Measurements from ENCODE around the gene GPR119. TPM values are rescaled to one million over a fixed set of nuclear protein-coding genes. Genes with fewer than 3 reads are reported as not detected.

Gene GPR119
- total and polyA plus RNA-seq, 4 donors, result 4.3 TPM; not detected in 3

DNA sequence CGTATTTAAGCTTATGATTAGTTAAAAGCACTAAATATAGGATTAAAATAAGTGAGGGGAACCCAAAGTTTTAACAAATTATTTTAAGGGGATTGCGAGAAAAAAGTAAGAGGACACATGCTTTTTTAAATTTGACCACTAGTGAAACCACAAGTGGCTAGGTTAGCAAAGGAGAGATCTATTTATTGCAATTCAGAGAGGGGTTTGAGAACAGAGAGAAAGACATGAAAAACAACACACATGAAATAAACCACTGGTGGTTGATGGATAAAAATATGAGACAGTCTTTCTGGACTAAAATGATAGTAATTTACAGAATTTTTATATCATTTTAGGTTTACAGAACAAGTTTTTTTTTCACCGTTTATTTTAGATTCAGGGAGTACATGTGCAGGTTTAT lies 33.9 kb downstream of the GPR119 start:
- Histone ChIP-seq H3K9me3 (ENCODE audit: control insufficient read depth in 4 of 4, low read length in 3 of 4) (peaks cover 0 to 2% (median 0%) of the 10 kb centered on the region in 4 donors), H3K9ac (ENCODE audit: low read depth in 1 of 2, low read length in 2 of 2) (no peak overlapping the region), H3K4me3 (ENCODE audit: low read depth in 1 of 3, low read length in 3 of 3) (no peak overlapping the region), H3K27ac (ENCODE audit: low read depth in 1 of 2, low read length in 2 of 2) (no peak overlapping the region), H3K27me3 (ENCODE audit: control insufficient read depth in 4 of 4, insufficient read depth in 4 of 4, low read length in 3 of 4) (no peaks in the 10 kb centered on the region), H3K4me1 (ENCODE audit: control insufficient read depth in 4 of 4, insufficient read depth in 4 of 4, low read length in 3 of 4) (no peaks in the 10 kb centered on the region), H3K36me3 (ENCODE audit: control insufficient read depth in 4 of 4, insufficient read depth in 3 of 4, low read depth in 1 of 4, low read length in 3 of 4) (peaks cover 0 to 6% (median 2%) of the 10 kb centered on the region in 4 donors)
- 96% methylated on average over 3 of the region's 3 CpGs for WGBS
- TF ChIP-seq, protein P1, sequence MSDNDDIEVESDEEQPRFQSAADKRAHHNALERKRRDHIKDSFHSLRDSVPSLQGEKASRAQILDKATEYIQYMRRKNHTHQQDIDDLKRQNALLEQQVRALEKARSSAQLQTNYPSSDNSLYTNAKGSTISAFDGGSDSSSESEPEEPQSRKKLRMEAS (IDR thresholded peaks at IDR 0.05), result no peak
- no peak for TF ChIP-seq RAD21 (IDR thresholded peaks at IDR 0.05)
- TF ChIP-seq, protein P2, sequence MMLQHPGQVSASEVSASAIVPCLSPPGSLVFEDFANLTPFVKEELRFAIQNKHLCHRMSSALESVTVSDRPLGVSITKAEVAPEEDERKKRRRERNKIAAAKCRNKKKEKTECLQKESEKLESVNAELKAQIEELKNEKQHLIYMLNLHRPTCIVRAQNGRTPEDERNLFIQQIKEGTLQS (IDR thresholded peaks at IDR 0.05), result no peak
- TF ChIP-seq, protein P3, sequence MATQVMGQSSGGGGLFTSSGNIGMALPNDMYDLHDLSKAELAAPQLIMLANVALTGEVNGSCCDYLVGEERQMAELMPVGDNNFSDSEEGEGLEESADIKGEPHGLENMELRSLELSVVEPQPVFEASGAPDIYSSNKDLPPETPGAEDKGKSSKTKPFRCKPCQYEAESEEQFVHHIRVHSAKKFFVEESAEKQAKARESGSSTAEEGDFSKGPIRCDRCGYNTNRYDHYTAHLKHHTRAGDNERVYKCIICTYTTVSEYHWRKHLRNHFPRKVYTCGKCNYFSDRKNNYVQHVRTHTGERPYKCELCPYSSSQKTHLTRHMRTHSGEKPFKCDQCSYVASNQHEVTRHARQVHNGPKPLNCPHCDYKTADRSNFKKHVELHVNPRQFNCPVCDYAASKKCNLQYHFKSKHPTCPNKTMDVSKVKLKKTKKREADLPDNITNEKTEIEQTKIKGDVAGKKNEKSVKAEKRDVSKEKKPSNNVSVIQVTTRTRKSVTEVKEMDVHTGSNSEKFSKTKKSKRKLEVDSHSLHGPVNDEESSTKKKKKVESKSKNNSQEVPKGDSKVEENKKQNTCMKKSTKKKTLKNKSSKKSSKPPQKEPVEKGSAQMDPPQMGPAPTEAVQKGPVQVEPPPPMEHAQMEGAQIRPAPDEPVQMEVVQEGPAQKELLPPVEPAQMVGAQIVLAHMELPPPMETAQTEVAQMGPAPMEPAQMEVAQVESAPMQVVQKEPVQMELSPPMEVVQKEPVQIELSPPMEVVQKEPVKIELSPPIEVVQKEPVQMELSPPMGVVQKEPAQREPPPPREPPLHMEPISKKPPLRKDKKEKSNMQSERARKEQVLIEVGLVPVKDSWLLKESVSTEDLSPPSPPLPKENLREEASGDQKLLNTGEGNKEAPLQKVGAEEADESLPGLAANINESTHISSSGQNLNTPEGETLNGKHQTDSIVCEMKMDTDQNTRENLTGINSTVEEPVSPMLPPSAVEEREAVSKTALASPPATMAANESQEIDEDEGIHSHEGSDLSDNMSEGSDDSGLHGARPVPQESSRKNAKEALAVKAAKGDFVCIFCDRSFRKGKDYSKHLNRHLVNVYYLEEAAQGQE (IDR thresholded peaks at IDR 0.05), result no peak
- DNase-seq (ENCODE audit: low spot score), result no peak

DNA sequence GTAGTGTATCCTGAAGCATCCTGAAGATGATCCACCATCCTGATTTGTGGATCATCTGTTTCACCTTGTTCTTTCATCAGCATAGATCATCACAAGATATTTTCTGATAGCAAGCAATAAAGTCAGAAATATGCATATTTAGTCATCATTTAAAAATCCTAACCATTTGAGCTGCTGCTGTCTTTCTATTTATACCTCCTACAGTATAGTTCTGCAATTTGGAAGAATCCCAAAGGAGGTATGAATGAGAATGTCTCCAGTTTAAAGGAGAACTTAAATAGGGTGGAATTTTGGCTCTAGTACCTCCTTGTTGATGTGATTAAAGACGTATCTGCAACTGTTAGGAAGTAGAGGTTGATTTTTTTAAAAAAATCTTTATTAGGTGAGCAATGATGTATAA lies 38.2 kb downstream of the GPR119 start:
- no peaks in the 10 kb centered on the region for H3K27me3 ChIP-seq (ENCODE audit: control insufficient read depth in 4 of 4, insufficient read depth in 4 of 4, low read length in 3 of 4)
- no peaks in the 10 kb centered on the region for H3K4me1 ChIP-seq (ENCODE audit: control insufficient read depth in 4 of 4, insufficient read depth in 4 of 4, low read length in 3 of 4)
- H3K9me3 ChIP-seq (ENCODE audit: control insufficient read depth in 4 of 4, low read length in 3 of 4), result peaks cover 0 to 2% (median 0%) of the 10 kb centered on the region in 4 donors
- no peak overlapping the region for H3K27ac ChIP-seq (ENCODE audit: low read depth in 1 of 2, low read length in 2 of 2)
- no peak overlapping the region for H3K9ac ChIP-seq (ENCODE audit: low read depth in 1 of 2, low read length in 2 of 2)
- WGBS, result 90% methylated on average over 1 of the region's 1 CpG
- no peak for TF ChIP-seq HNF4G (IDR thresholded peaks at IDR 0.05)
- no peak for TF ChIP-seq FOXA2 (IDR thresholded peaks at IDR 0.05)
- no peak for TF ChIP-seq RAD21 (IDR thresholded peaks at IDR 0.05)
- TF ChIP-seq, protein P2 (IDR thresholded peaks at IDR 0.05), result no peak
- no peak for TF ChIP-seq FOXA1 (IDR thresholded peaks at IDR 0.05)
- TF ChIP-seq JUND (IDR thresholded peaks at IDR 0.05), result no peak
- TF ChIP-seq HNF4A (conservative IDR thresholded peaks at IDR 0.05), result no peak
- TF ChIP-seq, protein P4, sequence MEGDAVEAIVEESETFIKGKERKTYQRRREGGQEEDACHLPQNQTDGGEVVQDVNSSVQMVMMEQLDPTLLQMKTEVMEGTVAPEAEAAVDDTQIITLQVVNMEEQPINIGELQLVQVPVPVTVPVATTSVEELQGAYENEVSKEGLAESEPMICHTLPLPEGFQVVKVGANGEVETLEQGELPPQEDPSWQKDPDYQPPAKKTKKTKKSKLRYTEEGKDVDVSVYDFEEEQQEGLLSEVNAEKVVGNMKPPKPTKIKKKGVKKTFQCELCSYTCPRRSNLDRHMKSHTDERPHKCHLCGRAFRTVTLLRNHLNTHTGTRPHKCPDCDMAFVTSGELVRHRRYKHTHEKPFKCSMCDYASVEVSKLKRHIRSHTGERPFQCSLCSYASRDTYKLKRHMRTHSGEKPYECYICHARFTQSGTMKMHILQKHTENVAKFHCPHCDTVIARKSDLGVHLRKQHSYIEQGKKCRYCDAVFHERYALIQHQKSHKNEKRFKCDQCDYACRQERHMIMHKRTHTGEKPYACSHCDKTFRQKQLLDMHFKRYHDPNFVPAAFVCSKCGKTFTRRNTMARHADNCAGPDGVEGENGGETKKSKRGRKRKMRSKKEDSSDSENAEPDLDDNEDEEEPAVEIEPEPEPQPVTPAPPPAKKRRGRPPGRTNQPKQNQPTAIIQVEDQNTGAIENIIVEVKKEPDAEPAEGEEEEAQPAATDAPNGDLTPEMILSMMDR (IDR thresholded peaks at IDR 0.05; ENCODE audit: low read depth, low read length, missing input control), result no peak
- peaks cover 0 to 6% (median 2%) of the 10 kb centered on the region in 4 donors for H3K36me3 ChIP-seq (ENCODE audit: control insufficient read depth in 4 of 4, insufficient read depth in 3 of 4, low read depth in 1 of 4, low read length in 3 of 4)
- H3K4me3 ChIP-seq (ENCODE audit: low read depth in 1 of 3, low read length in 3 of 3), result no peak overlapping the region
- no peak for DNase-seq (ENCODE audit: low spot score)

DNA sequence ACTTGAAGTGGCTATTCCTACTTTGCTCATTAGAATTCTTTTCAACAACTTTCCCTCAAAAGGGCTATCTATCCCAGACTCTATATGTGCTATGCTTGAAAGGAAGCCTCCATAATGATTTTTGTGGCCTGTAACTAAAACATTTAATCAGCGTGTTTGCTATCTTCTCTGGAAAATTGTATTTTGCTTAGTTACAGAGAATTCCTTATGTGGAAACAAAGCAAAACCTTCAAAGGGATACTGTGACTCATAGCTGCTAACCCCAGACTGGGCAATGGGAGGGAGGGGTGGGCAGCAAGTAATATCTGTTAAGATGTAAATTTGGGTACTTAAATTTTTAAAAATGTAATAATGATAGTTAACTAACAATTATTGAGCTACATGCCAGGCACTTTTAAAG lies 42.1 kb downstream of the GPR119 start:
- no peak overlapping the region for H3K27ac ChIP-seq (ENCODE audit: low read depth in 1 of 2, low read length in 2 of 2)
- 90% methylated on average over 1 of the region's 1 CpG for WGBS
- DNase-seq (ENCODE audit: low spot score), result no peak
- H3K9me3 ChIP-seq (ENCODE audit: control insufficient read depth in 4 of 4, low read length in 3 of 4), result no peaks in the 10 kb centered on the region
- peaks cover 2 to 7% (median 3%) of the 10 kb centered on the region in 4 donors for H3K4me1 ChIP-seq (ENCODE audit: control insufficient read depth in 4 of 4, insufficient read depth in 4 of 4, low read length in 3 of 4)
- no peak for TF ChIP-seq GABPA (IDR thresholded peaks at IDR 0.05 in 1 of 2, conservative IDR thresholded peaks at IDR 0.05 in 1 of 2)
- TF ChIP-seq, protein P4 (IDR thresholded peaks at IDR 0.05; ENCODE audit: low read depth, low read length, missing input control), result no peak
- no peak for TF ChIP-seq JUND (IDR thresholded peaks at IDR 0.05)
- no peak for TF ChIP-seq HNF4A (conservative IDR thresholded peaks at IDR 0.05)
- TF ChIP-seq EGR1 (IDR thresholded peaks at IDR 0.05; ENCODE audit: low read depth in 2 of 2), result no peak
- TF ChIP-seq, protein P5, sequence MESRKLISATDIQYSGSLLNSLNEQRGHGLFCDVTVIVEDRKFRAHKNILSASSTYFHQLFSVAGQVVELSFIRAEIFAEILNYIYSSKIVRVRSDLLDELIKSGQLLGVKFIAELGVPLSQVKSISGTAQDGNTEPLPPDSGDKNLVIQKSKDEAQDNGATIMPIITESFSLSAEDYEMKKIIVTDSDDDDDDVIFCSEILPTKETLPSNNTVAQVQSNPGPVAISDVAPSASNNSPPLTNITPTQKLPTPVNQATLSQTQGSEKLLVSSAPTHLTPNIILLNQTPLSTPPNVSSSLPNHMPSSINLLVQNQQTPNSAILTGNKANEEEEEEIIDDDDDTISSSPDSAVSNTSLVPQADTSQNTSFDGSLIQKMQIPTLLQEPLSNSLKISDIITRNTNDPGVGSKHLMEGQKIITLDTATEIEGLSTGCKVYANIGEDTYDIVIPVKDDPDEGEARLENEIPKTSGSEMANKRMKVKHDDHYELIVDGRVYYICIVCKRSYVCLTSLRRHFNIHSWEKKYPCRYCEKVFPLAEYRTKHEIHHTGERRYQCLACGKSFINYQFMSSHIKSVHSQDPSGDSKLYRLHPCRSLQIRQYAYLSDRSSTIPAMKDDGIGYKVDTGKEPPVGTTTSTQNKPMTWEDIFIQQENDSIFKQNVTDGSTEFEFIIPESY (IDR thresholded peaks at IDR 0.05), result no peak
- no peak for TF ChIP-seq NR2F2 (IDR thresholded peaks at IDR 0.05)
- no peak overlapping the region for H3K4me3 ChIP-seq (ENCODE audit: low read depth in 1 of 3, low read length in 3 of 3)
- H3K36me3 ChIP-seq (ENCODE audit: control insufficient read depth in 4 of 4, insufficient read depth in 3 of 4, low read depth in 1 of 4, low read length in 3 of 4), result no peaks in the 10 kb centered on the region
- H3K9ac ChIP-seq (ENCODE audit: low read depth in 1 of 2, low read length in 2 of 2), result no peak overlapping the region
- no peaks in the 10 kb centered on the region for H3K27me3 ChIP-seq (ENCODE audit: control insufficient read depth in 4 of 4, insufficient read depth in 4 of 4, low read length in 3 of 4)

Data from liver (tissue), 9 donors.